HG03175 (cell line): ENCODE data around the gene UBE2Q1.

Experiments used
- ATAC-seq: cut with Tn5 transposase; IDR thresholded peaks from one replicate; pipeline ENCODE4 v1.9.1; 2021; ENCODE audit warnings: mild to moderate bottlenecking, moderate library complexity; ENCODE audit not compliant: unreplicated experiment

Gene UBE2Q1

GRCh38 chr1:154577346-154578057 is 19.0 kb upstream of the UBE2Q1 start:
- ATAC-seq: no peak

- no peak for ATAC-seq
Measured at GRCh38 chr1:154575951-154576566, 17.6 kb upstream of the UBE2Q1 start.

DNA sequence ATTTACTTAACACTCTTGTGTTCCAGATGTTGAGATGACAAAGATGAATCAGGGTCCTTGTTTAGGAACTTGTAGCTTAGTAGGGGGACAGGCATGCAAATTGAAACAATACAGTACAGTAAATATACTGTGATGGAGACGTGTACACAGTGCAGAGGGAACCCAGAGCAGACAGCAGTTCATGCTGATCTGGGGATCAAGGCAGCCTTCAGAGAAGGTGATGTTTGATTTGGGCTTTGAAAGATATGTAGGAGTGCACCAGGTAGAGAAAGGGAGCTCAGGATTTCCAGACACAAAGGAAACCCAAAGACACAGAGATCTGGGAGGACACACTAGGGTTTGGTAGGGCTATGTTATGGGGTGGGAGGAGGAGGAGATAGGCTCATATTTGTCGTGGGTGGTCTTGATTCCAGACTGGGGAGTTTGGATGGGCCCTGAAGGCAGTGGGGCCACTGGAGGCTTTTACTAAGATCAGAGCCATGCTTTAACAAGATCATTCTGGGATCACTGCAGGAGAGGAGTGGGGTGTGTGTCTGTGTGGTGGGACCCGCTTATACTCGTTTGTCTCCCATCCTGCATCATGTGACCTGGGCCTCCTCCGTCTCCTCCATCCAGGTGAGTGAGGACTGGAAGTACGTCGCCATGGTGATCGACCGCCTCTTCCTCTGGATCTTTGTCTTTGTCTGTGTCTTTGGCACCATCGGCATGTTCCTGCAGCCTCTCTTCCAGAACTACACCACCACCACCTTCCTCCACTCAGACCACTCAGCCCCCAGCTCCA is 16.9 kb upstream of the UBE2Q1 start:
- no peak for ATAC-seq

GRCh38 chr1:154574716-154575115 is 16.3 kb upstream of the UBE2Q1 start:
- no peak for ATAC-seq

- ATAC-seq: no peak
Measured at GRCh38 chr1:154573168-154573510, 14.7 kb upstream of the UBE2Q1 start.

- ATAC-seq: no peak
Measured at GRCh38 chr1:154572468-154573167, 14.2 kb upstream of the UBE2Q1 start.

- no peak for ATAC-seq
Measured at GRCh38 chr1:154571964-154572288, 13.5 kb upstream of the UBE2Q1 start.

- no peak for ATAC-seq
Measured at GRCh38 chr1:154571244-154571963, 12.9 kb upstream of the UBE2Q1 start.

DNA sequence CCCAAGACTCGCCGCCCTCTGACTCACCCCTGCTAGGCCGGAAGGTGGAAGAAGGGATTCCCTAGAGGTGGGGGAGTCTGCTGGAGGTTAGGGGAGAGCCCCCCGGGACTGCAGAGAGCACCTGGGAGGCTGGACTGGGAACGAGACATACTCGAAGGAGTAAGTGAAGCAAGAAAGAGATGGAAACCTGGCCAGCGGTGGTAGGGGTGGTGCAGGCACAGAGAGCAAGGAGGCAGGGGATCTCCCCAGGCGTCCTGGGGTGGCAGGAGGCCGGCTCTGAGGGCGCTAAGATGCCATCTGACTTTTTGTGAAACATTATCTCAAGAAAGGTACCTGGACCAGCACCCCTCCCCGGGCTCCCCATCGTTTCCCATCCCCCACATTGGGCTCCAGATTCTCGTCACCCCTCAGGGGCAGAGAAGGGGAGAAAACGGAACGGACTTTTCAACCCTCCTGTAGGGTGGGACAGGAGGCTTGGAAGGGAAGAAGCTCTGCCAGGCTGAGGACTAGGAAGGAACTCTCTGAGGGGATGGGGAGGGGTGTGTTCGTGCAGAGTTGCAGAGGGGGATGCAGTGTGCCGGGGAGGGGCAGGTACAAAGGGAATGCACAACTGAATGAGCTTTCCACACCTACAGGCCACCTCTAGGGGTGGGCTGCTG is 9.8 kb upstream of the UBE2Q1 start:
- no peak for ATAC-seq

DNA sequence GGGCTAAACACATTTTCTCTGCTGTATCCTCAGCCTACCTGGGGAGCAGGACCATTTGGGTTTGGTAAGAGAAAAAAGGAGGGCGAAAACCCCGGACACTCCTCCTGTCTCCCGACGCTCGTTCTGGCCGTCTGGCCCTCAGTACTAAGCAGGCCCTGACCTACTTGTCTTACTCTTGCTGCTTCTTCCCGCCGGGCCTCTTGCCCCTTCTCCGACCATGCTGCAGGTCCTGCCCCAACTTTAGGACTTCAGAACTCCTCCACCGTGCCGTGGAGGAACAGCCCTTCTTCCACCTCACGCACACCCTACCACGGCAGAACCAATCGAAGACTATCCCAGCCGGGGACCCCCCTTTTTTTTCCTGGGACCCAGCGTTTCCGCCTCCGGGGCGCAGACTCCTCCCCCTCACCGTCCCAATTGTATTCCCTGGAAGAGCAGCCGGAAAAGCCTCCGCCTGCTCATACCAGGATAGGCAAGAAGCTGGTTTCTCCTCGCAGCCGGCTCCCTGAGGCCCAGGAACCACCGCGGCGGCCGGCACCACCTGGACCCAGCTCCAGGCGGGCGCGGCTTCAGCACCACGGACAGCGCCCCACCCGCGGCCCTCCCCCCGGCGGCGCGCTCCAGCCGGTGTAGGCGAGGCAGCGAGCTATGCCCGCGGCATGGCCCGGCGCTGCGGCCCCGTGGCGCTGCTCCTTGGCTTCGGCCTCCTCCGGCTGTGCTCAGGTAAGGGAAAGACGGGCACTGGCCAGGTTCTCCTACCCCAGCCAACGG is 9.1 kb upstream of the UBE2Q1 start, which contains the start of gene CHRNB2:
TSS of gene CHRNB2 (plus strand) at position 393 of the 771 bp plus-strand sequence. CDS start at position 660, 267 bp downstream.
- no peak for ATAC-seq

DNA sequence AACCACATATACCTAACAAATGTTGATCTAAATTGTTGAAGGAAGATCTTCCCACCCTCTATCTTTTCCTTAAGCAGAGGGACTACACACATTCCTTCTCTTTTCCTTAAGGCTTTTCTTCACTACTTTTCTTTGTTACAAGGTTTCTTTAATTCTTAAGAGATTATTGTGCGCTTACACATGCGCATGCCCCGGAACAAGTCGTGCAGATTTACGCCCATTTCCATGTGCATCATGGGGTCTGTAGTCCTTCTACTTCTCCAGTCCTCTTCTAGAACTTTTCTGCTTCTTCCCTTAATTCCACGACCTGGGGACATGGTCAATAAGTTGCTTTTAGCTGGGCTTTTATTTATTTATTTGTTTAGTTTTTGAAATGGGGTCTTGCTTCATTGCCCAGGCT is 7.4 kb upstream of the UBE2Q1 start:
- no peak for ATAC-seq

GRCh38 chr1:154559466-154560044 is 1.1 kb upstream of the UBE2Q1 start:
- peak; percentile 32 for ATAC-seq

GRCh38 chr1:154558720-154559465 is 431 bp upstream of the UBE2Q1 start:
- ATAC-seq: peak; percentile 92

- ATAC-seq: no peak
Measured at GRCh38 chr1:154557248-154557938, 1.1 kb downstream of the UBE2Q1 start.

- ATAC-seq: no peak
Measured at GRCh38 chr1:154556422-154556821, 2.0 kb downstream of the UBE2Q1 start.

- ATAC-seq: no peak
Measured at GRCh38 chr1:154553056-154554030, 5.1 kb downstream of the UBE2Q1 start.

GRCh38 chr1:154552036-154552435 is 6.4 kb downstream of the UBE2Q1 start:
- no peak for ATAC-seq
